Naive thymus-derived CD4-positive, alpha-beta T cell (primary cell): ENCODE measurements around the gene TARDBP. TPM values are rescaled to one million over a fixed set of nuclear protein-coding genes. Genes with fewer than 3 reads are reported as not detected.
A peak's percentile ranks its signal among the peaks of the same experiment; 100 is the strongest.
"Not testable (repeated sequence)": the region's sequence is repeated elsewhere in the genome, so short reads cannot be mapped to it uniquely, and the experiment has no call there.

Source experiments
- ATAC-seq: fragments of 150-1000 bp; cut with Tn5 transposase; 2 replicates; pipeline ENCODE4 v1.10.0; 2021; ENCODE audit warnings: mild to moderate bottlenecking, moderate library complexity
- CTCF ChIA-PET: fragments of 350-600 bp; sonication (Branson Sonifier 250); formaldehyde crosslinking; loops from one replicate; lab custom pipeline; 2021; ENCODE audit warnings: antibody characterized with exemption; lab: Charles Lee
- POLR2A ChIA-PET: fragments of 350-600 bp; sonication (Branson Sonifier 250); formaldehyde crosslinking; loops from one replicate; lab custom pipeline; 2021; ENCODE audit warnings: antibody characterized with exemption, inconsistent platforms; lab: Charles Lee
- DNase-seq, 9 donors: peaks; one replicate each; pipeline versions ENCODE4 v3.0.0 to v3.0.0-alpha.2; 2020 to 2022; ENCODE audit warnings: mixed read lengths in 1 of 9
- H3K27ac ChIP-seq: one replicate; pipeline ENCODE4 v1.7.0; 2013; ENCODE audit warnings: mild to moderate bottlenecking, low read depth, low read length, moderate library complexity
- H3K27me3 ChIP-seq, 2 donors: one replicate each; pipeline ENCODE4 v1.7.0; 2013; ENCODE audit warnings: low read length in 2 of 2, mild to moderate bottlenecking in 2 of 2, moderate library complexity in 2 of 2; ENCODE audit not compliant: control insufficient read depth in 2 of 2, insufficient read depth in 2 of 2
- H3K36me3 ChIP-seq, 3 experiments: 1 replicate in 2 of 3; 2 replicates in 1 of 3; pipeline ENCODE4 v1.7.0; 2013; ENCODE audit warnings: low read length in 3 of 3, mild to moderate bottlenecking in 3 of 3, moderate library complexity in 1 of 3; ENCODE audit not compliant: insufficient read depth in 3 of 3, control insufficient read depth in 2 of 3
- H3K4me1 ChIP-seq, 2 donors: one replicate each; pipeline ENCODE4 v1.7.0; 2013; ENCODE audit warnings: low read length in 2 of 2, mild to moderate bottlenecking in 2 of 2, moderate library complexity in 1 of 2; ENCODE audit not compliant: control insufficient read depth in 2 of 2, insufficient read depth in 2 of 2
- H3K4me3 ChIP-seq: 2 replicates; pipeline ENCODE4 v1.7.0; 2013; ENCODE audit warnings: mild to moderate bottlenecking, low read length
- H3K9me3 ChIP-seq, 3 experiments: 1 replicate in 2 of 3; 2 replicates in 1 of 3; pipeline ENCODE4 v1.7.0; 2013; ENCODE audit warnings: low read length in 3 of 3; ENCODE audit not compliant: control insufficient read depth in 2 of 3
- H3K27ac Mint-ChIP-seq, 9 donors: one replicate each; pipeline ENCODE4 v1.8.0; 2020 to 2022; ENCODE audit warnings: mixed read lengths in 9 of 9, mild to moderate bottlenecking in 8 of 9, moderate library complexity in 5 of 9, inconsistent platforms in 2 of 9
- H3K27me3 Mint-ChIP-seq, 5 donors: one replicate each; pipeline ENCODE4 v1.8.0; 2021 to 2022; ENCODE audit warnings: mixed read lengths in 5 of 5, mild to moderate bottlenecking in 1 of 5
- H3K36me3 Mint-ChIP-seq, 5 donors: one replicate each; pipeline ENCODE4 v1.8.0; 2020 to 2022; ENCODE audit warnings: mixed read lengths in 5 of 5, mild to moderate bottlenecking in 3 of 5, inconsistent platforms in 1 of 5
- H3K4me1 Mint-ChIP-seq, 7 donors: one replicate each; pipeline ENCODE4 v1.8.0; 2020 to 2022; ENCODE audit warnings: mixed read lengths in 7 of 7, mild to moderate bottlenecking in 3 of 7, inconsistent platforms in 1 of 7
- H3K4me3 Mint-ChIP-seq, 10 donors: one replicate each; pipeline ENCODE4 v1.8.0; 2020 to 2022; ENCODE audit warnings: mild to moderate bottlenecking in 10 of 10, mixed read lengths in 10 of 10, moderate library complexity in 6 of 10, inconsistent platforms in 2 of 10
- H3K9me3 Mint-ChIP-seq, 11 donors: one replicate each; pipeline ENCODE4 v1.8.0; 2020 to 2022; ENCODE audit warnings: mixed read lengths in 11 of 11, mild to moderate bottlenecking in 4 of 11, inconsistent platforms in 1 of 11, moderate library complexity in 1 of 11
- intact Hi-C, 2 donors: fragments of 100-400 bp; cut with micrococcal nuclease; formaldehyde crosslinking; loops; one replicate each; pipeline ENCODE4 v1.15.1; 2023
- polyA plus RNA-seq, 2 donors: library from polyadenylated mRNA; unstranded; fragments of 300-500 nt; fragmentation: Illumina TruSeq; gene quantifications; one replicate each; pipeline ENCODE4 v1.2.3, GENCODE V29; 2021
- total RNA-seq, 6 experiments: library from RNA in 5 of 6; stranded (reverse) in 5 of 6; gene quantifications; 1 replicate in 5 of 6; 2 replicates in 1 of 6; pipeline ENCODE4 v1.2.3 and lab custom pipeline; 2021 to 2026

TARDBP gene
- total and polyA plus RNA-seq, 7 experiments from 2014 or later = 55.0 to 196 (median 171) TPM

DNA sequence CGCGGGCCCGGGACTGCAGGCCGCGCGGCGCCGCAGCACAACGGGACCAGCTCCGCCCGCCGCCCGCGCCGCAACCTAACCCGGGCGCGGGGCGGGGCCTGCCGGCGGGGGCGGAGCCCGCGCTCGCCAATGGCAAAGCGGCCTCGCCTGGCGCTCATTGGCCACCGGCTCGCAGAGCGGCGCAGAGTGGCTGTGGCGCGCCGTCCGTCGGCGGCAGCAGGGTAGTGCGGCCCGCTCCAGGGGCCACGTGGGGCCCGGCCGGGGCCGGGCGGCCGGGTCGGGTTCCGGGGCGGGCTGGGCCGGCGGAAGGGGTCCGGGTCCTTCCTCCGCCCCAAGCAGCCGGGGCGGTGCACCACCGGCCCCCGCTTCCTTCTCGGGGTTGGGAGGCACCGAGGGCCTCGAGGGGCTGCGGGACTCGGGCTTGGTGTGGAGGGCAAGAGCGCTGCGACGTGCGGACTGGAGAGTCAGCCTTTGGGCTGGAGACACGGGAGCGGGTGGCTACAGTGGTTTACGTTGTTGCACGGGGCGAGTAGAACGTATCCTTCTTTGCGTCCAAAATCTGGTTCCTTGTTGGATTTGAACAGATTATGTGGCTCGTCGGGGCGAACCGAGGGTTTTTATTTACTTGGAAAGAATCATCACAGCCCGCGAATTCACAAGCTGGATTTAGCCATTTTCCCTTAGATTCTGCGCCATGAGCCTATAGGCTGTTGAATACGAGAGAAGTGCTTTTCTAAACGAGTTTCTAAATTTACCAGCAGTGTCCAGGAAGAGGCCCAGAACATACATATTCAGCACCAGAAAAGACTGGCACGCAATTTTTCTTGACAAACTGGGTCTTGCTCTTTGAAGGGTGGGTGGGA is 47.7 kb downstream of the TARDBP start, which contains the start of gene SRM:
Gene SRM (minus strand): TSS at position 51 of the 863 bp plus-strand sequence. CDS start 75 bp downstream, outside the sequence.
- DNase-seq = peak; percentile 84 to 95 (median 91)
- peak within 1 kb of the TSS; percentile 85 for H3K27ac ChIP-seq
- ChIA-PET CTCF (interaction anchor here (2.3 kb wide), 1 partner anchor 22 kb away, joined by 11 read pairs; no protein-coding TSS in a partner anchor), POLR2A (interaction anchor here (0.6 to 2.9 kb wide), 9 partner anchors 15 to 206 kb away, joined by 3 to 12 read pairs (median 3); partner anchors contain the start of genes EXOSC10 and TARDBP)
- H3K27me3 ChIP-seq = no peaks in the 10 kb centered on the region
- Mint-ChIP-seq H3K27ac (peak within 1 kb of the TSS; percentile 81 to 95 (median 91)), H3K9me3 (no peaks in the 10 kb centered on the region), H3K36me3 (peaks cover 0 to 15% (median 4%) of the 10 kb centered on the region in 5 donors), H3K4me3 (peak within 1 kb of the TSS; percentile 91 to 98 (median 93)), H3K4me1 (peaks cover 6 to 37% (median 24%) of the 10 kb centered on the region in 7 donors), H3K27me3 (no peaks in the 10 kb centered on the region)
- intact Hi-C loops = loop anchor here (1.0 to 2.0 kb wide), 6 partner anchors 23 to 213 kb away; partner anchors contain the start of genes EXOSC10 (in 2 of the 2), MTOR (in 2 of the 2), TARDBP (in 2 of the 2) and UBIAD1 (in 1 of the 2)
- peaks cover 5 to 19% of the 10 kb centered on the region in 2 donors for H3K4me1 ChIP-seq
- H3K4me3 ChIP-seq = peak within 1 kb of the TSS; percentile 92
- H3K9me3 ChIP-seq = peaks cover 0 to 3% (median 0%) of the 10 kb centered on the region in 3 experiments
- peak; percentile 97 for ATAC-seq
- H3K36me3 ChIP-seq = peaks cover under 1 to 19% (median 9%) of the 10 kb centered on the region in 3 experiments

DNA sequence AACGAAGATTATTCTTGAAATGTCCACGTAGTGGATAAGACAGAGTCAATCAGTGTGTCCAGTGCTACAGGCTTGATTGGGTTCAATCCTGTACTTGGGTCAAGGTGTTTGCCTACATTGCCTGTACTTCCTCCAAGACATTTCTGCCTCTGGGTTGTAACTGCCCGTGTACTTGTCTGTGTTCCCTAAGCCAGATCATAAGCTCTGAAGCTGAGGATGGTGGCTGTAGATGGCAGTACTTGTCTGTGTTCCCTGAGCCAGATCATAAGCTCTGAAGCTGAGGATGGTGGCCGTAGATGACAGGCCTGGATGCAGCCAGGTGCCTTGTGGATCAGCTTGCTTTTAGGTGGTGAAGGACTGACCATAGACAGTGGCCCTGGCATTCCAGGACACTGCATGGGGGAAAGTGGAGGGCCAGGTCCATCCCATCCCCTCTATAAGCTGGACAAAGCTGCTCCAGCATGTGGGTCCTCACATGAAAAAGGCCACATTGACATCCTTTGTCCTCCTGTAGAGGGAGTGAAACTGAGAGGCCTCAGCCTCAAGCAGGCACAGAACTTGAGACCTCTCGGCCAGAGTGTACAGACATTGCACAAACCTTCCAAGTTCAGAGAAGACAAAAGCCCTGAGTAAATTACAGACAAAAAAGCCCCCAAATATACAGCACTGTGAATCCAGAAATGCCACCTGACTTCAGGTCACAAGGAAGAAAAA is 49.4 kb downstream of the TARDBP start:
- peaks cover 5 to 19% of the 10 kb centered on the region in 2 donors for H3K4me1 ChIP-seq
- Mint-ChIP-seq H3K9me3 (no peaks in the 10 kb centered on the region), H3K4me3 (peak overlapping the region in 8 of 10 donors; percentile 13 to 98 (median 90)), H3K36me3 (peaks cover 0 to 21% (median 16%) of the 10 kb centered on the region in 5 donors), H3K27ac (peak overlapping the region in 7 of 9 donors; percentile 14 to 88 (median 58)), H3K27me3 (no peaks in the 10 kb centered on the region), H3K4me1 (peaks cover 6 to 37% (median 24%) of the 10 kb centered on the region in 7 donors)
- ChIA-PET CTCF (interaction anchor here (2.0 to 2.3 kb wide), 2 partner anchors 24 kb away, joined by 8 to 11 read pairs; no protein-coding TSS in a partner anchor), POLR2A (interaction anchor here (0.6 to 2.9 kb wide), 6 partner anchors 9 to 919 kb away, joined by 3 to 12 read pairs (median 4); partner anchors contain the start of genes EXOSC10, MFN2 and TARDBP)
- peaks cover 0 to 4% (median 0%) of the 10 kb centered on the region in 3 experiments for H3K9me3 ChIP-seq
- no peak for DNase-seq
- H3K27me3 ChIP-seq = no peaks in the 10 kb centered on the region
- intact Hi-C loops = loop anchor here in 1 of 2 donors (2.0 kb wide), 1 partner anchor 201 kb away; the partner anchor contains the start of gene MTOR
- H3K4me3 ChIP-seq = no peak overlapping the region
- H3K36me3 ChIP-seq = peaks cover 3 to 24% (median 9%) of the 10 kb centered on the region in 3 experiments
- H3K27ac ChIP-seq = no peak overlapping the region
- no peak for ATAC-seq

- H3K27me3 Mint-ChIP-seq = no peaks in the 10 kb centered on the region
- Histone ChIP-seq H3K36me3 (peaks cover 3 to 29% (median 6%) of the 10 kb centered on the region in 3 experiments), H3K4me1 (peaks cover 5 to 19% of the 10 kb centered on the region in 2 donors), H3K27me3 (no peaks in the 10 kb centered on the region), H3K4me3 (no peak overlapping the region), H3K27ac (no peak overlapping the region), H3K9me3 (peaks cover 0 to 4% (median 0%) of the 10 kb centered on the region in 3 experiments)
- H3K4me1 Mint-ChIP-seq = peaks cover 6 to 37% (median 24%) of the 10 kb centered on the region in 7 donors
- peak overlapping the region in 7 of 10 donors; percentile 15 to 69 (median 45) for H3K4me3 Mint-ChIP-seq
- peak in 1 of 9 donors; percentile 56 for DNase-seq
- ChIA-PET POLR2A (interaction anchor here (1.2 kb wide), 1 partner anchor 12 kb away, joined by 3 read pairs; no protein-coding TSS in a partner anchor), CTCF (interaction anchor here (2.0 kb wide), 1 partner anchor 25 kb away, joined by 8 read pairs; no protein-coding TSS in a partner anchor)
- no peaks in the 10 kb centered on the region for H3K9me3 Mint-ChIP-seq
- peak overlapping the region; percentile 3 to 85 (median 59) for H3K27ac Mint-ChIP-seq
- H3K36me3 Mint-ChIP-seq = peaks cover 0 to 26% (median 16%) of the 10 kb centered on the region in 5 donors
- ATAC-seq = no peak
- intact Hi-C loops = no loop called here
These were observed 50.5 kb downstream of the TARDBP start for GRCh38 chr1:11062965-11063401.

- Mint-ChIP-seq H3K4me1 (peaks cover 6 to 31% (median 18%) of the 10 kb centered on the region in 7 donors), H3K36me3 (peaks cover 0 to 34% (median 16%) of the 10 kb centered on the region in 5 donors), H3K27ac (peak overlapping the region in 1 of 9 donors; percentile 19)
- ATAC-seq, H3K4me3 ChIP-seq, H3K27me3 ChIP-seq, DNase-seq, H3K9me3 ChIP-seq, H3K4me3 Mint-ChIP-seq, H3K9me3 Mint-ChIP-seq, H3K27me3 Mint-ChIP-seq, POLR2A ChIA-PET, intact Hi-C loops, H3K27ac ChIP-seq: not testable (repeated sequence)
- H3K36me3 ChIP-seq = peaks cover 9 to 39% (median 16%) of the 10 kb centered on the region in 3 experiments
- H3K4me1 ChIP-seq = peaks cover 5 to 12% of the 10 kb centered on the region in 2 donors
- CTCF ChIA-PET = interaction anchor here (2.0 kb wide), 1 partner anchor 26 kb away, joined by 8 read pairs; no protein-coding TSS in a partner anchor
These were observed 51.6 kb downstream of the TARDBP start for GRCh38 chr1:11063937-11064537.

DNA sequence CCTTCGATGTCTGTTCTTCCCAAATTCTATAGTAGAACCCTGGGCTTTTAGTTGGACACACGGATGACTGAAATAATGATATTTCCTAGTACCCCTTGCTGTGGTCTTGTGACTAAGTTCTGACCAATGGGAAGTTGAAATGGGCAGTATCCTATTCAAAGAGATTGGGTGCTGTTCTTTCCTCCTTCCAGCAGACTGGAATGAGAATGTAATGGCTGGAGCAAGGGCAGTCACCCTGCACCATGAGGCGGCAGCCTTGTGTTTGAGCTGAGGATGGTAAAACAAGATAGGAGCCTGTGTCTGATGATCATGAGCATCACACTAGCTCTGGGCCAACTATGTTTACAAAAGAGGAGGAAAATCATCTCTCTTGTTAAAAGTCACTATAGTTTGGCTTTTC is 52.5 kb downstream of the TARDBP start:
- Histone ChIP-seq H3K36me3 (peaks cover 13 to 48% (median 24%) of the 10 kb centered on the region in 3 experiments), H3K4me3 (no peak overlapping the region), H3K27ac (no peak overlapping the region), H3K4me1 (peaks cover 5 to 10% of the 10 kb centered on the region in 2 donors), H3K9me3 (peaks cover 0 to 4% (median 0%) of the 10 kb centered on the region in 3 experiments), H3K27me3 (no peaks in the 10 kb centered on the region)
- ChIA-PET CTCF (no interaction called here), POLR2A (no interaction called here)
- Mint-ChIP-seq H3K36me3 (peaks cover 0 to 42% (median 22%) of the 10 kb centered on the region in 5 donors), H3K27ac (peak overlapping the region in 1 of 9 donors; percentile 51), H3K4me1 (peaks cover 6 to 29% (median 14%) of the 10 kb centered on the region in 7 donors), H3K27me3 (no peaks in the 10 kb centered on the region), H3K4me3 (no peak overlapping the region), H3K9me3 (no peaks in the 10 kb centered on the region)
- no peak for ATAC-seq
- no peak for DNase-seq
- intact Hi-C loops = no loop called here
